HL-60 (cell line): Measurements from ENCODE around the gene CACNA2D1.

Experiments used
- DNase-seq, 2 experiments: peaks; one replicate each; pipeline ENCODE4 v3.0.0-alpha.2; 2010 to 2020; ENCODE audit warnings: low read depth in 1 of 2, low spot score in 1 of 2
- H3K27ac ChIP-seq: fragments of 250-450 bp; sonication (Bioruptor Pico); replicated peaks from 2 replicates; pipeline ENCODE4 v1.5.1; 2020; ENCODE audit warnings: mild to moderate bottlenecking, moderate library complexity
- H3K27me3 ChIP-seq: fragments of 250-450 bp; sonication (Bioruptor Pico); 2 replicates; pipeline ENCODE4 v1.5.1; 2021; ENCODE audit warnings: mild to moderate bottlenecking, moderate library complexity; ENCODE audit not compliant: insufficient read depth, poor library complexity, severe bottlenecking
- H3K4me3 ChIP-seq: replicated peaks from 2 replicates; pipeline ENCODE4 v1.5.1; 2011; ENCODE audit warnings: mild to moderate bottlenecking, control low read depth, low read length; ENCODE audit not compliant: insufficient read depth
- CTCF ChIP-seq: IDR thresholded peaks from one replicate; pipeline ENCODE4 v1.5.1; 2011; ENCODE audit warnings: low read length, control low read depth, inconsistent platforms; ENCODE audit not compliant: insufficient read depth
- GABPA ChIP-seq: IDR thresholded peaks from 2 replicates; pipeline ENCODE4 v1.6.1; 2012; ENCODE audit warnings: low read depth
- POLR2AphosphoS5 ChIP-seq: IDR thresholded peaks from 2 replicates; pipeline ENCODE4 v1.6.1; 2012; ENCODE audit warnings: low read depth
- REST ChIP-seq: IDR thresholded peaks from 2 replicates; pipeline ENCODE4 v1.6.1; 2012; ENCODE audit warnings: low read depth; ENCODE audit not compliant: insufficient replicate concordance
- SPI1 ChIP-seq: IDR thresholded peaks from 2 replicates; pipeline ENCODE4 v1.6.1; 2012; ENCODE audit warnings: low read depth, mild to moderate bottlenecking, borderline replicate concordance

Gene CACNA2D1

GRCh38 chr7:82444220-82444909, 788 bp upstream of the CACNA2D1 start:
- TF ChIP-seq CTCF (no peak), GABPA (no peak), POLR2AphosphoS5 (no peak), SPI1 (no peak)
- no peak for DNase-seq
- H3K27ac ChIP-seq = no peak overlapping the region
- H3K4me3 ChIP-seq = no peak overlapping the region
- H3K27me3 ChIP-seq = peaks cover 33% of the 10 kb centered on the region

- Histone ChIP-seq H3K27ac (no peak overlapping the region), H3K4me3 (peak overlapping the region; percentile 22), H3K27me3 (peaks cover 36% of the 10 kb centered on the region)
- TF ChIP-seq GABPA (no peak), REST (no peak), CTCF (no peak), SPI1 (no peak), POLR2AphosphoS5 (no peak)
- DNase-seq = no peak
Observed at GRCh38 chr7:82443036-82443546, 486 bp downstream of the CACNA2D1 start.

GRCh38 chr7:82442492-82443035, 1.0 kb downstream of the CACNA2D1 start:
- Histone ChIP-seq H3K27me3 (peaks cover 36% of the 10 kb centered on the region), H3K4me3 (no peak overlapping the region), H3K27ac (no peak overlapping the region)
- no peak for DNase-seq
- TF ChIP-seq GABPA = no peak
- TF ChIP-seq POLR2AphosphoS5 = no peak
- no peak for TF ChIP-seq SPI1
- TF ChIP-seq REST = no peak
- TF ChIP-seq CTCF = no peak
